Tibial artery (tissue), 4 donors: Measurements from ENCODE around the gene TRANK1.

Experiments
- DNase-seq, 2 donors: peaks; one replicate each; pipeline ENCODE4 v3.0.0-alpha.2; 2019
- H3K27ac ChIP-seq, 2 donors: fragments of 200-600 bp; sonication (generic) in 1 of 2; 1 replicate in 1 of 2; 2 replicates in 1 of 2; pipeline ENCODE4 v1.5.1; 2018 to 2019; ENCODE audit warnings: mild to moderate bottlenecking in 1 of 2
- H3K27me3 ChIP-seq, 2 donors: fragments of 200-600 bp; sonication (generic) in 1 of 2; one replicate each; pipeline versions ENCODE4 v1.5.1 to v1.6.0; 2016 to 2019
- H3K36me3 ChIP-seq, 3 donors: fragments of 200-600 bp; sonication (generic) in 2 of 3; one replicate each; pipeline ENCODE4 v1.5.1; 2016 to 2019; ENCODE audit warnings: mild to moderate bottlenecking in 2 of 3
- H3K4me1 ChIP-seq, 4 donors: fragments of 200-600 bp; sonication (generic) in 2 of 4; 1 replicate in 3 of 4; 2 replicates in 1 of 4; pipeline ENCODE4 v1.5.1; 2016 to 2019
- H3K4me3 ChIP-seq, 2 donors: fragments of 200-600 bp; sonication (generic) in 1 of 2; 1 replicate in 1 of 2; 2 replicates in 1 of 2; pipeline ENCODE4 v1.5.1; 2018 to 2019; ENCODE audit warnings: mild to moderate bottlenecking in 2 of 2
- H3K9me3 ChIP-seq, 3 donors: fragments of 200-600 bp; sonication (generic) in 1 of 3; one replicate each; pipeline ENCODE4 v1.5.1; 2016 to 2019
- intact Hi-C: fragments of 100-400 bp; cut with DNase I; formaldehyde crosslinking; loops from one replicate; pipeline ENCODE4 v1.15.0; 2023; ENCODE audit warnings: low total_unique reads
- TF ChIP-seq, protein P1 (sequence below), 2 experiments: fragments of 200-600 bp in 1 of 2; fragments of 450-650 bp in 1 of 2; IDR thresholded peaks; one replicate each; pipeline ENCODE4 v1.5.1; 2017 to 2019; ENCODE audit warnings: antibody characterized with exemption in 2 of 2, mild to moderate bottlenecking in 1 of 2, moderate library complexity in 1 of 2

The TRANK1 gene

DNA sequence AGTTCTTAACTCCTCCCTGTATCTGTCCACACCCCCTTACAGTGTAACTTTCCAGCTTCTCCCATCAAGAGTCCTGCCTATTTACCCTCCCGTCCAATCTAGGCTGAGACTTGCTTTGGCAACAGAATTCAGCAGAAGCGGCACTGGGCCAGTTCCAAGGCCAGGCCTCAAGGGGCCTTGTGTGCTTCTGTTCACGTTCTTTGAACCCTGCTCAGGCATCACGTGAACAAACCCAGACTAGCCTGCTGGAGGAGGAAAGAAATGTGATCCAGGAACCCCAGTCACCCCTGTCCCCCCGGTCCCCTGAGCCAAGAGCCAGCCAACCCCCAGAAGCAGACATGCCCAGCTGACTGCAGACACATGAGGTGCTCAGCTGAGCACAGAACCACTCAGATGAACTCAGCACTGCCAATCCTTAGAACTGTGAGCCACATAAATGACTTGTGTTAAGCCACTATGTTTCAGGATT lies 104.4 kb downstream of the TRANK1 start:
- no peaks in the 10 kb centered on the region for H3K4me1 ChIP-seq
- no peak overlapping the region for H3K27ac ChIP-seq
- intact Hi-C loops, result no loop called here
- no peaks in the 10 kb centered on the region for H3K27me3 ChIP-seq
- TF ChIP-seq, protein P1, sequence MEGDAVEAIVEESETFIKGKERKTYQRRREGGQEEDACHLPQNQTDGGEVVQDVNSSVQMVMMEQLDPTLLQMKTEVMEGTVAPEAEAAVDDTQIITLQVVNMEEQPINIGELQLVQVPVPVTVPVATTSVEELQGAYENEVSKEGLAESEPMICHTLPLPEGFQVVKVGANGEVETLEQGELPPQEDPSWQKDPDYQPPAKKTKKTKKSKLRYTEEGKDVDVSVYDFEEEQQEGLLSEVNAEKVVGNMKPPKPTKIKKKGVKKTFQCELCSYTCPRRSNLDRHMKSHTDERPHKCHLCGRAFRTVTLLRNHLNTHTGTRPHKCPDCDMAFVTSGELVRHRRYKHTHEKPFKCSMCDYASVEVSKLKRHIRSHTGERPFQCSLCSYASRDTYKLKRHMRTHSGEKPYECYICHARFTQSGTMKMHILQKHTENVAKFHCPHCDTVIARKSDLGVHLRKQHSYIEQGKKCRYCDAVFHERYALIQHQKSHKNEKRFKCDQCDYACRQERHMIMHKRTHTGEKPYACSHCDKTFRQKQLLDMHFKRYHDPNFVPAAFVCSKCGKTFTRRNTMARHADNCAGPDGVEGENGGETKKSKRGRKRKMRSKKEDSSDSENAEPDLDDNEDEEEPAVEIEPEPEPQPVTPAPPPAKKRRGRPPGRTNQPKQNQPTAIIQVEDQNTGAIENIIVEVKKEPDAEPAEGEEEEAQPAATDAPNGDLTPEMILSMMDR (IDR thresholded peaks at IDR 0.05), result no peak
- H3K36me3 ChIP-seq, result peaks cover 37 to 54% (median 39%) of the 10 kb centered on the region in 3 donors
- no peak overlapping the region for H3K4me3 ChIP-seq
- DNase-seq, result no peak
- H3K9me3 ChIP-seq, result peaks cover 0 to 6% (median 0%) of the 10 kb centered on the region in 3 donors

DNA sequence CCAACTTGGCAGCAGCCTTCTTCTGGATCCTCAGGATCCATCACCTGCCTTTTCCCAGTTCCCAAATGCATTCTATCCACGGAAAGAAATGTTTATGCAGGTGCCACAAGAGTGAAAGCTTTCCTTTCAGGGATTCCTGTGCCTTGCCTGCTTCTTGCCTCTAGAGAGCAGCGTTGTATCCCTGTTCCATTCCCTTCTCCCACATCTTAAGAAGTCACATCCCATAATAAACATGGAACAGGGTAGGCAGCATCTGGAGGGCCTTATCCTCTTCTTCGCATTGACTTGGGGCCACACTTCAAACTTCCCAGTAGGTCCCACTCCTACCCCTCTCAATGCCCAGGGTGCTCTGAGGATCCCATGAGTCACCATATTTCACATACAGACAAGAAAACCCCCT lies 107.8 kb downstream of the TRANK1 start:
- Histone ChIP-seq H3K4me1 (no peaks in the 10 kb centered on the region), H3K9me3 (peaks cover 0 to 6% (median 0%) of the 10 kb centered on the region in 3 donors), H3K27me3 (no peaks in the 10 kb centered on the region), H3K4me3 (no peak overlapping the region), H3K36me3 (peaks cover 33 to 50% (median 40%) of the 10 kb centered on the region in 3 donors), H3K27ac (no peak overlapping the region)
- TF ChIP-seq, protein P1 (IDR thresholded peaks at IDR 0.05), result no peak
- intact Hi-C loops, result no loop called here
- DNase-seq, result no peak

DNA sequence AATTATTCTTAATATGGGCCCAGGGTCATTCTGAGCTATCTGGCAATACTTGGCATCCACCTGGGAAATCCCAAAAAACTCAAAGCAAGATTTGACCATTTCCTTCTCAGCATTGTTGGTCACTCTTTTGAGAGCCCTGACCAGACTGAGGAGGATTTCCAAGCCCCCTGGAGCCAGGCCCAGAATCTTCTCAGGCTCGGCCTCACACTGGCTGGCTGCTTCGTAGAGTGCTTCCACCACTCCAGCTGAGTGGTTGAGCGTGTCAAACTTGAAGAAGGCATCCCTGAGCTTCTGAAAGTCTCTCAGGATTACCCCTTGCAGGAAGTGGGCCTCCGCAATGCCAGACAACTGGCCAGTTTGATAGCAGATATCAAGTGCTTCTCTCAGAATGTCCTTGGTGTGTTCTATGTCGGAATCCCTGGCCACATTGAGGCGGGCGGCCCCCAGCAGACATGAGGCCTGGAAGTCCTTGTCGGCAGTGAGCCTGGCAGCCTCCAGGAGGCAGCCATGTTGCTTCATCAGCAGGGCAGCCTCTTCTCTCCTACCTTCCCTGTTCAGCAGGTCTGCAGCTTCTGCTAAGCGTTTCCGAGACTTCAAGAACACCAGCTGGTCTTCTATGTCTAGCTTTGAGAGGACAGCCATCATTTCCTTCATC lies 111.6 kb downstream of the TRANK1 start:
- no peak for DNase-seq

DNA sequence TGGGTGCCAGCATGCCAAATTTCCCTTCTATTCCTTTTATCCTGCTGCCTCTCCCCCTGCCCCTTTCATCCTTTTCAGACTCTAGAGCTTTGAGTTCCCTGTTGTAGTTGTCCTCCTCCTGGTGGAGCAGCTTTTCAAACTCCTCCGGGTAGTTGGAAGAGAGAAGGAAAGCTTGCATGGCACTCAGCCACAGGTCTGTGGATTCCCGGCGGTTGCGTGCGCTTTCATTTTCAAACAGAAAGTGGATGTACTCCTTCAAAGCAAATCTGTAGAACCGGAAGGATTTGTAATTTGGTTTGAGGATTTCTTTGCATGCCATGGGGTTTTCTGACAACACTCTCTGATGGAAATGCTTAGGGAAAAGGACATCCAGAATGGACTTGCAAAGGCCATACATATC lies 112.4 kb downstream of the TRANK1 start:
- DNase-seq, result no peak
- Histone ChIP-seq H3K4me1 (peaks cover 0 to 3% (median 1%) of the 10 kb centered on the region in 4 donors), H3K4me3 (no peak overlapping the region), H3K9me3 (no peaks in the 10 kb centered on the region), H3K27me3 (no peaks in the 10 kb centered on the region), H3K36me3 (peaks cover 12 to 47% (median 40%) of the 10 kb centered on the region in 3 donors), H3K27ac (no peak overlapping the region)
- TF ChIP-seq, protein P1 (IDR thresholded peaks at IDR 0.05), result no peak
- intact Hi-C loops, result no loop called here

More for the DNA sequence above, 111.6 kb downstream of the TRANK1 start:
- peaks cover 0 to 3% (median 0%) of the 10 kb centered on the region in 4 donors for H3K4me1 ChIP-seq
- TF ChIP-seq, protein P1 (IDR thresholded peaks at IDR 0.05), result no peak
- no peak overlapping the region for H3K27ac ChIP-seq
- H3K4me3 ChIP-seq, result no peak overlapping the region
- H3K36me3 ChIP-seq, result peaks cover 16 to 44% (median 41%) of the 10 kb centered on the region in 3 donors
- H3K27me3 ChIP-seq, result no peaks in the 10 kb centered on the region
- intact Hi-C loops, result no loop called here
- H3K9me3 ChIP-seq, result no peaks in the 10 kb centered on the region

DNA sequence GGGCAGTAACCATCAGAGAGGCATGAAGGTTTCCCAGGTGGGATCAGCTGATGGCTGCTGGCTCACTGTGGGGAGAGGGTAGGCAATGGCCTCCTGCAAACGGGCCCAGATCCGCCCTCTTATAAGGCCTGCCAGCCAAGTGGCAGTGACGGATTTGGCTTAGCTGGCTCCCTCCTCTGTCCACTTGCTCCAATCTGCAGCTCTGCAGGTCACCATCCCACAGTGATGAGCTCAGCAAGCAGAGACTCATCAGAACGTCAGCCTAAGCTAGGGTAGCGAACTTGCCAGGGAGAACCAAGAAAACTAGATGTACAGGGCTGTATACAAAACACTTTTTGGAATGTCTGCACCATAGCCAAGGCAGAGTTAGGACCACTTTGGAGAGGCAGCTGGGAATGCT lies 117.7 kb downstream of the TRANK1 start:
- no peaks in the 10 kb centered on the region for H3K27me3 ChIP-seq
- H3K9me3 ChIP-seq, result no peaks in the 10 kb centered on the region
- TF ChIP-seq, protein P1 (IDR thresholded peaks at IDR 0.05), result no peak
- H3K4me1 ChIP-seq, result peaks cover 0 to 10% (median 1%) of the 10 kb centered on the region in 4 donors
- intact Hi-C loops, result no loop called here
- H3K27ac ChIP-seq, result peak overlapping the region in 1 of 2 donors; percentile 33
- peaks cover 0 to 46% (median 30%) of the 10 kb centered on the region in 3 donors for H3K36me3 ChIP-seq
- no peak overlapping the region for H3K4me3 ChIP-seq
- no peak for DNase-seq
